Duodenal mucosa (tissue), 2 donors: ENCODE measurements around the gene TNC.

Source experiments
- H3K27ac ChIP-seq: one replicate; pipeline ENCODE4 v1.7.0; 2013; ENCODE audit warnings: low read depth, low read length
- H3K27me3 ChIP-seq, 2 donors: one replicate each; pipeline ENCODE4 v1.7.0; 2013; ENCODE audit warnings: low read length in 2 of 2, control low read depth in 1 of 2; ENCODE audit not compliant: insufficient read depth in 2 of 2, control insufficient read depth in 1 of 2
- H3K36me3 ChIP-seq, 2 donors: one replicate each; pipeline ENCODE4 v1.7.0; 2013; ENCODE audit warnings: low read length in 2 of 2, control low read depth in 1 of 2; ENCODE audit not compliant: insufficient read depth in 2 of 2, control insufficient read depth in 1 of 2
- H3K4me1 ChIP-seq, 2 donors: one replicate each; pipeline ENCODE4 v1.7.0; 2013; ENCODE audit warnings: low read length in 2 of 2, control low read depth in 1 of 2; ENCODE audit not compliant: insufficient read depth in 2 of 2, control insufficient read depth in 1 of 2
- H3K4me3 ChIP-seq, 2 donors: one replicate each; pipeline ENCODE4 v1.7.0; 2013; ENCODE audit warnings: low read length in 2 of 2, low read depth in 1 of 2
- H3K9ac ChIP-seq, 2 donors: one replicate each; pipeline ENCODE4 v1.7.0; 2013; ENCODE audit warnings: low read length in 2 of 2, low read depth in 1 of 2
- H3K9me3 ChIP-seq, 2 donors: one replicate each; pipeline ENCODE4 v1.7.0; 2013; ENCODE audit warnings: low read length in 2 of 2, control low read depth in 1 of 2; ENCODE audit not compliant: control insufficient read depth in 1 of 2

Gene TNC

DNA sequence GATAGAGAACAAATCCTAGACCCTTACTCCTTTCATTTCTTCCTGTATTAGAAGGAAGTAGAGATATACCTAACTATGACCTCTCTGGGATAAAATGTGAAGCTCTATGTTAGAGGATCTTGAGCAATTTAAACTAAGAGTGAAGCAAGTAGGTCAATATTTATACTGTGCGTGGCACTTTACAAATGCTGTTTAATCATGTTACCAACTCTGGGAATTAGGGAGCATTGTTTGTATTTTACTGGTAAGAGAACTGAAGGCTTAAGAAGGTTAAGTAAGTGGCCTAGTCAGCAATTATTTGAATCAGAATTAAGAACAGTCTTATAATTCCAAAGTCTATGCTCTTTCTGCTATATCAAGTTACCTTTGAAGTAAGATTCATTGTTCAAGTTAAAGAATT is 12.0 kb downstream of the TNC start:
- H3K27ac ChIP-seq = no peak overlapping the region
- H3K27me3 ChIP-seq = no peaks in the 10 kb centered on the region
- no peaks in the 10 kb centered on the region for H3K4me1 ChIP-seq
- H3K9me3 ChIP-seq = no peaks in the 10 kb centered on the region
- no peak overlapping the region for H3K9ac ChIP-seq
- H3K4me3 ChIP-seq = no peak overlapping the region
- no peaks in the 10 kb centered on the region for H3K36me3 ChIP-seq

DNA sequence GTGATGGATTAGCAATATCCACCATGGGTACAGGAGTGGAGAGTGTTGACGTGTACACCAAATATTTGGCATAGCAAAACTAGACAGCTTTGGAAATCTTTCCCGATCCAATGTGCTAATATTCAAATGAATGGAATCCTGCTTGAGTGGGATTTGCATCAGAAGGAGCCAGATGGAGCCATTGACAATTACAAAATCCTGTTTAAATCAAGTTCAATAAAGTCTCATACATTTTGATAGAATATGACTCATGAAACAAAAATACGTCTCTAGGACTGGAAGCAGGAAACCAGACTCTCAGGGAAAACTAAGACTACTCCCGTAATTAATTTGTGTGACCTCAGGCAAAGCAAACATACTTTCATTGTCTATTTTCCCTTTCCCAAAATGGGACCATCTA is 13.0 kb downstream of the TNC start:
- no peak overlapping the region for H3K4me3 ChIP-seq

DNA sequence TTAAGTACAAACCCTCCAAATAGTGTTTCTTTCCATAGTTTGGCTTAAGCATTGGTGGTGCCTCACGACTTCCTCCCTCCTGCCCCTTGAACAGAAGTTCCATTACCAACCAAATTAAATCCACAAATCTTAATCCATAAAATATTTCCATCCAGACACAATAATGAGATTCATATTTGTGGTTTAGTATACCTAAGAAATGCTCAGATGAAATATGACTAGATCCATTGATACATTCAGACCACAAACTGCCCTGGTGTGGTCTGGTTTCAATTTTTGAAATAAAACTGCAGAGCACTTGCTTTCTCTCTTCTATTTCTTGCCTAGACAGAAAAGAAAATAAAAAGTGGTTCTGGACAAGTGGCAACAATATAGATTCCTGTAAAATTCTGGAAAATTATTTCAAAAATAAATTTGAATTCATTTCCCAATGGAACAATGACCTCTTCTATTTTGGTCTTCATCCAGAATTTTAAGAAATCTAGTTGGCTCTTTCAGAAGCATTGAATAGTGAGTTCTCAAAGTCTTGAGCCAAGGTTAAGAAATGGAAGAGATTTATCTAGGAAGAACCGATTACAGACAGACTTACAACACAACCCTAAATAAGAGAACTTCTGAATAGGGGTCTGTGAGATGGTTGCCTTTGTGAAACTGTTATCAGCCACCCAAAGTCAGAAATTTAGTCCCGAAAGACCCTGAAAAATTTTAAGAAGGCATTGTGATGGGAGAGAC is 14.0 kb downstream of the TNC start:
- no peaks in the 10 kb centered on the region for H3K4me1 ChIP-seq
- no peak overlapping the region for H3K9ac ChIP-seq
- no peaks in the 10 kb centered on the region for H3K36me3 ChIP-seq
- H3K9me3 ChIP-seq = no peaks in the 10 kb centered on the region
- H3K27me3 ChIP-seq = no peaks in the 10 kb centered on the region
- H3K27ac ChIP-seq = no peak overlapping the region
- H3K4me3 ChIP-seq = no peak overlapping the region

More for the DNA sequence above, 13.0 kb downstream of the TNC start:
- Histone ChIP-seq H3K36me3 (no peaks in the 10 kb centered on the region), H3K4me1 (no peaks in the 10 kb centered on the region), H3K9ac (no peak overlapping the region), H3K27ac (no peak overlapping the region), H3K9me3 (no peaks in the 10 kb centered on the region), H3K27me3 (no peaks in the 10 kb centered on the region)

DNA sequence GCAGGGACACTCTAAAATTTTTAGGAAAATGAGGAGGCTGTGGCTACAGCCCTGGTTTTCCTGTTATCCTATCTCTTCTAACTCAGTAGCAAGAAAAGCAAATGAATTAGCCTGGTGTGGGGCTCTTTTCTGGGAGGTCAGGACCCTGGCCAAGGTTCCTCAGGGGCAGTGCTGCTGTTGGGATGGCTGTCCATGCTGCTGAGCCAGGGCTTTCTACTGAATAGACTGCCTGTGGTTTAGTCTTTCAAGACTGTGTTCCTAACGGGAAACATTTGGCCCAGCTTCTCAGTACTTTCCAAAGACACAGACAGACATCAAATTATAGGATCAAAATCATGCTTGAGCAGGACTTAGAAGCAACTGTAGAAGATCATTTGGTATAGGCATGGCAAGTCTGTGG is 18.1 kb downstream of the TNC start:
- Histone ChIP-seq H3K9me3 (no peaks in the 10 kb centered on the region), H3K27me3 (no peaks in the 10 kb centered on the region), H3K4me1 (no peaks in the 10 kb centered on the region), H3K27ac (no peak overlapping the region), H3K36me3 (no peaks in the 10 kb centered on the region), H3K9ac (no peak overlapping the region), H3K4me3 (no peak overlapping the region)

DNA sequence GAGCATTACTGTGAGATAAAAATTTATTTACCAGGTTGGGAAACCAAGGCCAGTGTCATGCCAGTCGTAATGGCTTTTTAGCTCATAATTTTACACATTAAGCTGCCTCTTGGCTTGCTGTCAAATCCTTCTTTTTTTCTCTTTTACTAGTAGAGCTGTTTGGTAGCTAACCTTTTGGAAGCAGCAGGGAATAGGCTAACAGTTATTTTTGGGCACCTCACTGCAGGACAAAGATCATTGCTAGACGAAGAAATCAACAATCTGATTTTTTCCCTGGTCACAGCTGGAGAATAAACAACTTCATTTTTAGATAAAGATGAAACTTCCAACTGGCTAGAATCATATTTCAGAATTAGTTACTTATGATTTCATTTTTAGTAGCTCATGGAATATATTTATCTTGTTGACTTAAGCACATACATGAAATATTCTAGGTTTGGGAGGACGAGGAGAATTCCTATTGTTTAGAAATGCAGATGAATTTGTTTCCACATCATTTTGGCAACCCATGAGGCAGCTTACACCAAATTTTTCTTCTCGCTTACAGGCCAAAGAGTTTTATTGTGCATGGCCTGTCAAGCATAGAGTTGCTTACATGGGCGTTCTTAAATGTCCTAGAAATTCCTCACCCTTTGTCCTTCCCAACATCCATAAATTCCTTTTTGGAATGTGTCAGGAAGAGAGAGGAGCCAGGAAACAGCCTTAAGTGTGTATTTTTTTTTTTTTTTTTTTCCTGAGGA is 19.6 kb downstream of the TNC start:
- H3K9ac ChIP-seq = no peak overlapping the region
- no peaks in the 10 kb centered on the region for H3K27me3 ChIP-seq
- H3K27ac ChIP-seq = no peak overlapping the region
- no peaks in the 10 kb centered on the region for H3K4me1 ChIP-seq
- no peaks in the 10 kb centered on the region for H3K9me3 ChIP-seq
- no peaks in the 10 kb centered on the region for H3K36me3 ChIP-seq
- no peak overlapping the region for H3K4me3 ChIP-seq

DNA sequence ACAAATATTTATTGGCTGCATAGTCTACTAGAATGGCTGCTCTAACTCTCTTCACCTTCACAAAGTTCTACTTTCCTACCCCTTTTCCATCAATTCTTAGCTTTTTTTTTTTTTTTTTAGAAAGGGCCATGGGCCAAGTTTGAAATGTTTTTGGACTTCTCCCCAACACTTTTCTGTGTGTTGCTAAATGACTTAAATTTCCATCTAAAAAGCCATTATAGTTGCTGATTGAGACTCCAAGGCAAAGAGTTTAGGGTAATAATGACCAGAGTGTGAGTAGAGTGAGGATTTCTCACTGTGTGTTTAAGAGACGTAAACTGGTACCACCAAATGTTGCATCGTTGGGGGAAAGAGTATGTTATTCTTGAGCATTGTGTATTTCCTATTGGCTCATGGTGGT is 24.4 kb downstream of the TNC start:
- Histone ChIP-seq H3K4me1 (no peaks in the 10 kb centered on the region), H3K4me3 (no peak overlapping the region), H3K9ac (no peak overlapping the region), H3K36me3 (no peaks in the 10 kb centered on the region), H3K27me3 (no peaks in the 10 kb centered on the region), H3K9me3 (no peaks in the 10 kb centered on the region), H3K27ac (no peak overlapping the region)

DNA sequence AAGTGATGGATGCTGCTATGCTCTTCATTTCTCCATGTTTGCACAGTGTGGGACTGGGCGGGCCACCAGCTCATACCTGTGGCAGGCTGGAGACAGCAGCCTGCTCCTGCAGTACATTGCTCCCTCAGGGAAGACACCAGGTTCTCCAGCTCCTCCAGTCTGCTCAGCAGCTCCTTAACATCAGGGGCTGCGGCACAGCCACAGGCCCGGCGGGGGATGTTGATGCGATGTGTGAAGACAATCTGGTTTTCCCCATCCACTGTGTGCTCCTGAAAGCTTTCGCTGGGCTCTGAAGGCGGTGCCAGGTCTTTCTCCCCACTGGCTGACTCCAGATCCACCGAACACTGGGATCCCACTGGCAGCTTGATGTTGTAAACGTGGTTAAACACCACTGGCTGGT is 27.5 kb downstream of the TNC start:
- H3K4me1 ChIP-seq = no peaks in the 10 kb centered on the region
- H3K27ac ChIP-seq = no peak overlapping the region
- H3K4me3 ChIP-seq = no peak overlapping the region
- no peak overlapping the region for H3K9ac ChIP-seq
- peaks cover 0 to 3% of the 10 kb centered on the region in 2 donors for H3K36me3 ChIP-seq
- H3K9me3 ChIP-seq = no peaks in the 10 kb centered on the region
- no peaks in the 10 kb centered on the region for H3K27me3 ChIP-seq

DNA sequence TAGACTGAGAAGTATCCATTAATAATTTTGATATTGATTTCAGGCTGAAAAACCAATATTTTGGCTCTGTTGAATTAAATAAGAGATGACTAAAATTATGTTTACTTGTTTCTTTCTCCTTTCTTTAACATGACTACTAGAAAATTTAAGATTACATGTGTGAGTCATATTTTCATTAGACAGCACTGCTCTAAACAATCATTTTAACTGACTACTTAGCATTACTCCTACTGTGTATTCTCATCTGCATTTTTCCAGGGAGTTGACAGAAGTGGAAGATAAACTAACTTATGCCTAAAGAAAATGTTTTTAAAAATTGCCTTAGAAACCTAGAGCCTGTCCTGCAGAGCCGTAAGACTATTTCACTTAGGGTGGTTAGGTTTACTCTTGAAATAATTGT is 29.1 kb downstream of the TNC start:
- peaks cover 0 to 3% of the 10 kb centered on the region in 2 donors for H3K36me3 ChIP-seq
- no peaks in the 10 kb centered on the region for H3K9me3 ChIP-seq
- H3K27me3 ChIP-seq = no peaks in the 10 kb centered on the region
- no peak overlapping the region for H3K9ac ChIP-seq
- no peaks in the 10 kb centered on the region for H3K4me1 ChIP-seq
- no peak overlapping the region for H3K4me3 ChIP-seq
- H3K27ac ChIP-seq = no peak overlapping the region

DNA sequence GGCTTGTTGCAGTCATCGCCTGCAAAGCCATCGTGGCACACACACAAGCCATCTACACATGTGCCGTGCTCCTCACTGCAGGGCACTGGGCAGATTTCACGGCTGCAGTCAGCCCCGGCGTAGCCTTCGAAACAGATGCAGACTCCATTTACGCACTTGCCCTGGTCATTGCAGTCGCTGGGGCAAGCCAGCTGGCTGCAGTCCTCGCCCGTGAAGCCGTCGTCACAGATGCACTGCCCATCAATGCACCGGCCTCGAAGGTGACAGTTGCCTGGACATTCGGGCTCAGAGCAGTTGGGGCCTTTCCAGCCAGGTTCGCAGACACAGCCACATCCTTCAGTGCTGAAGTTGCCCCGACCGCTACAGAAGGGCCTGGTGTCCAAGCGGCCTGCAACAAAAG is 31.1 kb downstream of the TNC start:
- Histone ChIP-seq H3K9ac (no peak overlapping the region), H3K4me1 (no peaks in the 10 kb centered on the region), H3K9me3 (no peaks in the 10 kb centered on the region), H3K27me3 (no peaks in the 10 kb centered on the region), H3K27ac (no peak overlapping the region), H3K4me3 (no peak overlapping the region), H3K36me3 (peaks cover 0 to 3% of the 10 kb centered on the region in 2 donors)

DNA sequence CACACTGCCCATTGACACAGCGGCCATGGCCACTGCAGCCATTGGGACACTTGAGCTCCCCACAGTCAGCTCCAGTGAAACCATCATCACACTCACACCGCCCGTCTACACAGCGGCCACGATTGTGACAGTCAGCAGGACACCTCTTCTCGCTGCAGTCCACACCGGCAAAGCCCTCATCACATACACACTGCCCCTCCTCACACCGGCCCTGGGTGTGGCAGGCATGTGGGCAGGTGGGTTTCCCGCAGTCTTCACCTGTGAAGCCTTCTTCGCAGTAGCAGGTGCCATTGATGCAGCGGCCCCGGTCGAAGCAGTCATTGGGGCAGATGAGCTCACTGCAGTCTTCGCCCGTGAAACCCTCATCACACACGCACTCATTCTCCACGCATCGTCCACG is 31.5 kb downstream of the TNC start:
- H3K27me3 ChIP-seq = no peaks in the 10 kb centered on the region
- no peaks in the 10 kb centered on the region for H3K9me3 ChIP-seq
- peaks cover 0 to 3% of the 10 kb centered on the region in 2 donors for H3K36me3 ChIP-seq
- no peak overlapping the region for H3K9ac ChIP-seq
- no peak overlapping the region for H3K4me3 ChIP-seq
- H3K4me1 ChIP-seq = no peaks in the 10 kb centered on the region
- no peak overlapping the region for H3K27ac ChIP-seq
